GM21717 (cell line): Measurements from ENCODE around the gene FEM1C.
A peak's percentile ranks its signal among the peaks of the same experiment; 100 is the strongest.

Source experiments
- ATAC-seq: cut with Tn5 transposase; IDR thresholded peaks from one replicate; pipeline ENCODE4 v1.9.1; 2021; ENCODE audit warnings: mild to moderate bottlenecking, moderate library complexity; ENCODE audit not compliant: unreplicated experiment

The FEM1C gene

DNA sequence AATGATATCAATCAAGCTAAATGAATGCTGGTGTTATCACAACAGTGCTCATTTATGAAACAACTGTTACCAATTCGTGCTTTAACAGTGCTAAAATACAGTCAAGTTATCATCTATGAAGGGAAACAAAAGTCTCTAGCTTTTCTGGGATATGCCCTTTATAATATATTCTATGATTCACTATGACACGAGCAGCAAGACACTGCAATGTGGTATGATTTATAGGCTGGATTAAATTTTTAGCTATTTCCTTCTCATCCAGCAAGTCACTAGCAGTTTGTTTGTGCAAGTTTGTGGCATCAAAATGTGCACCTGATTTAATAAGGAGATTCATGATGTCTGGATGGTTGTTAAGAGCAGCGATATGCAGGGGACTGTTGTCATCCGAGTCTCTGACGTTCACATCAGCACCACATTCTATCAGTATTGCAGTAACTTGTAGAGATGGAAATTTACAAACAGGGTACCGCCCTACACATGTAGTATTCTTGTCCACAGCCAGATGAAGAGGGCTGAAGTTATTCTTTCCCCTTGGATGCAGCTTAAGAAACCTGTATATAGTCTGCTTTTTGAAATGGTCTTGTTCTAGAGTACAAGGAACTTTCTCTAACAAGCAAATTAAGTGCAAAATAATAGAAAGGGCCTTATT lies 20.3 kb downstream of the FEM1C start:
- ATAC-seq, result no peak

- no peak for ATAC-seq
Observed at GRCh38 chr5:115522832-115523403, 21.7 kb downstream of the FEM1C start.

GRCh38 chr5:115520191-115520590 lies 24.4 kb downstream of the FEM1C start:
- ATAC-seq, result no peak

- no peak for ATAC-seq
Observed at GRCh38 chr5:115516372-115516771, 28.2 kb downstream of the FEM1C start.

DNA sequence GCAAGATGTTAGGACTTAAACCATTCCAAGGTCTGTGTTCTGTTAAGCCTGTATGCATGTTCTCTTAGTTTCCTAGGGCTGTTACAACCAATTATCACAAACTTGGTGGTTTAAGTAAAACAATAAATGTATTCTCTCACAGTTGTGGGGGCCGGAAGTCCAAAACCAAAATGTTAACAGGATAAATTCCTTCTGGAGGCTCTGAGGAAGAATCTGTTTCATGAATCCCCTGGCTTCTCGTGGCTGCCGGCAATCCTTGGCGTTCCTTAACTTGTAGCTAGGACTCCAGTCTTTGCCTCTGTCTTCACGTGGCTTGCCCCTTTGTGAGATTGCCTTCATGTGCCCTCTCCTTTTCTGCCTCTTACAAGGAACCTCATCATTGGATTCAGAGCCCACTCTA lies 30.4 kb downstream of the FEM1C start:
- ATAC-seq, result no peak

GRCh38 chr5:115511632-115512031 lies 32.9 kb downstream of the FEM1C start:
- no peak for ATAC-seq

- ATAC-seq, result no peak
Observed at GRCh38 chr5:115510145-115510645, 34.4 kb downstream of the FEM1C start.

GRCh38 chr5:115509547-115509946 lies 35.0 kb downstream of the FEM1C start:
- ATAC-seq, result no peak

DNA sequence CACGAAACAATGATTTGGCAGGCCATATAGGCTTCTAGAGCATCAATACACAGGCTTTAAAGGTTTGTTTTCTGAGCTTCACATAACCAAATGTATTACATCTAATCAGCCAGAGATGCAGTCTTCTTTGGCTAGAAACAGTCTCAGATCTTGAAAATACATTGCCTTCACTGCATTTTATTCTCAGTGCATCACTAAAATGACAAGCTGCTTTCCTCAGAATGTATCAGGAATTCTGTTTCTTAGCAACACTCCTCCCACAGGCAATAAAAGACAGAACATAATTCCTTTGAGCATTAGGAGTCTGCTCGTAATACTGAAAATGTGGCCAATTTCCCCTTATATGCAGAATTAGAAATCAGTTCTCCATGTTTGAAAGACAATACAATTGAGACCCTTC lies 36.9 kb downstream of the FEM1C start:
- no peak for ATAC-seq

- ATAC-seq, result no peak
Observed at GRCh38 chr5:115503420-115503819, 41.2 kb downstream of the FEM1C start.

DNA sequence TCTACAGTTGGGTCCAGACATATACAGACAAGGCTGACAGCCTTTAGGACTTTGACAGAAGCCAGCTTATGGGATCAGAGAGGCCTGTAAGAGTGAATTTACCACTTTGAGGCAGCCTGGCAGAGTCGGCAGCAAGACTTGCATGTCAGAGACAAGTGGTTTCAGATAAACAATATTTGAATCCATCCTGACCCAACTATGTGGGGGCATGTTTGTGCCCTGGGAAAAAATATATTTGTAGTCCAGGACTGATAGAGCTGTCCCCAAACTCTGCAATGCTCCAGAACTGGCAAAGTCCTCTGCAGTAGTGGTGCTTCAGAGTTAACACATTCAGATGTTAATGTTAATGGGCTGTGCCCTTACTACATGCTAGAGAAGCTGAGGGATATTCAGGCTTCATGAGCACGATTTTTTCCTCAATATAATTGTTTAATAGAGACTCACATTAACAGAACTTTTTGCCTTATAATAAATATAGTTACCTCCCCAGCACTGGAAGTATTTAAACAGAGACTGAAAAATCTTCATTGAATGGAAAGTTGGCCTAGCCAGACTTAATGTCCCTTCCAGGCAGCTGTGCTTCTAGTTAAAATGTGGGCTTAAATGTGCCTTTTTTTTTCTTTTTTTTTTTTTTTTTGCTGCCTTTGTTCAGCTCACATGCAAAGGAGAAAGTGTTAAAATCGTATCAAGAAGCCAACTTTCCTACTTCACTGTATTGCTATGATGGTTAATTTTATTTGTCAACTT lies 42.9 kb downstream of the FEM1C start:
- no peak for ATAC-seq

DNA sequence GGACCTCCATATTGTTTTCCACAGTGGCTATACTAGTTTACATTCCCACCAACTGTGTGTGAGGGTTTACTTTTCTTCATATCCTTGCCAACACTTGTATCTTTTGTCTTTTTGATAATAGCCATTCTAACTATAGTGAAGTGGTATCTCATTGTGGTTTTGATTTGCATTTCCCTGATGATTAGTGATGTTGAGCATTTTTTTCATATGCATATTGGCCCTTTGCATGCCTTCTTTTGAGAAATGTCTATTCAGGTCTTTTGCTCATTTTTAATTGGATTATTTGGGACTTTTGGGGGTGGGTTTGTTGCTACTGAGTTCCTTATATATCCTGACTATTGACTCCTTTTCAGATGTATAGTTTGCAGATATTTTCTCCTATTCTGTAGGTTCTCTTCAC lies 44.4 kb downstream of the FEM1C start:
- no peak for ATAC-seq

DNA sequence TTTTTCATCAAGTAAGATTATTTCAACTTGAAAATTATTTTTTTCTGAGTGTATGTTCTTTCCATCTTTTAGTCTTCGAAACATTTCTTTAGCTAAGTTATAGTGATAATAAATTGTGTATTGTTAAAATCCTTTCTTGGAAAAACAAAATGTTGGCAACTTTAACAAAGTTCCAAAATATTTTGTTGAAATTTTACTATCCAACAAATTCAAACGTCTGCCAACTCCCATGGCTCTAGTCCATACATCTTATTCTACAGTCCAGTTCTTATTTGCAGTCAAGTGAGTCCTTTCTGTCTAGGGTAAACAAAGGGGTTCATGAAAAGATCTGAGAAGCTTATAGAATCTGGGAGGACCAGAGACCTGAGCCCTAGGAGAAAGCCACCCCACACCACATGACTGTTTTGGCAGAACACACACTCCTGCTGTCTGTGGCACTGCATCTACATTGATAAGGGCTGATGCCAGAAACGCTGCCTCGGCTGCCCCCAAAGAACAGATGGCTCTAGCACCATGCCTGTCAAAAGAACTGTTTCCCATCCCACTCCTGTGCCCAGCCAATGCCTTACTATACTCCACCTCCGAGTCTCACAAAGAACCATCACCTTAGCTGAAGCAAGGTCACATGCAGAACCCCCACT lies 47.5 kb downstream of the FEM1C start:
- no peak for ATAC-seq

DNA sequence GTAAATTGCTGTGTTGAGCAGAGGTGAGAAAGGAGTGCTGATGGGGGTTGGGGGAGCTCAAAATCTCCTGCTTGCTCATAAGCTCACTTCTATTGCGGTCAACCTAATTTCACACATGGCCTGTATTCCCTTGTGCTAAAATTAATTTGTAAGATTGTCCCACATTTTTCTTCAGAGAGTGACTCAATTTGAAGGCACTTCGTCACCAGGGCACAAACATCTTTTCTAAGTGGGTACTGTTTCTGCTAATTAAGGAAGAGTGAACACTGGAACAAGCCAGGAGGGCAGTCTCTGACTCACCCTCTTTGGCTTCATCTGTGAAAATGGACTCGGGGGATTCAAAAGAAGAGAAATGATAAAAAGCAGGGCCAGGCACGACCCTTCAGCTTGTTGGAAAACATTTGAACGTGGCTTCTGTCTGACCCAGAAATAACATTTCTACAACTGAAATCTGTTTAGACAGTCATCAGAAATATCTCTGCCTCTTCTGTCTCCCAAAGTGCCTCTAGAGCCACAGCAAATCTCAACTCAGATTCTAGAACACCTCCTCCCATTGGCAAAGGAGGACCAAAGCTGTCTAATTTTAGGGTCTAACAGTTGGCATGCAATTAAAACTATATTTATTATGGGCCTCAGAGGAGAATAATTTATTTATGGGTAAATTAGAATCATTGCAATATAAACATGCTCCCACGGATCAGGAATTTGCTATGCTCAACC lies 49.8 kb downstream of the FEM1C start:
- ATAC-seq, result peak; percentile 74

GRCh38 chr5:115490596-115490995 lies 54.0 kb downstream of the FEM1C start:
- no peak for ATAC-seq

DNA sequence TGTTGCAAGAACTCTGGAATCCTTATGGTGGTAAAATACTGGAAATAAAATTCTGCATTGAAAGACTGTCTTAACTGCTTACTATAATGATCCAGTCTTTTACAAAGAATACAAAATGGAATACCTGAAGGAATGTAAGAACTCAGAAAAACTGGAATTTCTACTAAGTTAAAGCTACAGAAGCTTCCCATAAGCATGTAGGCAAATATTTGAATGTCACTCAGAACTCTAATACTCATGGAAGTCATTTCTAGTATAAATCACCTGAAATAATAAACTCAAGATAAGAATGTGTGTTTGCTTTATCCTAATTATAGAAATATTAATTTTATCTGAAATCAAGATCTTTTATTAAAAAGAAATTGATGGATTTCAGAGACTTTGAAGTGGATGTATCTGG lies 54.8 kb downstream of the FEM1C start:
- no peak for ATAC-seq

GRCh38 chr5:115487756-115488155 lies 56.8 kb downstream of the FEM1C start:
- ATAC-seq, result peak; percentile 61

GRCh38 chr5:115487168-115487567 lies 57.4 kb downstream of the FEM1C start:
- no peak for ATAC-seq

- ATAC-seq, result no peak
Observed at GRCh38 chr5:115486728-115487127, 57.8 kb downstream of the FEM1C start.

- ATAC-seq, result peak; percentile 25
Observed at GRCh38 chr5:115484368-115484767, 60.2 kb downstream of the FEM1C start.

DNA sequence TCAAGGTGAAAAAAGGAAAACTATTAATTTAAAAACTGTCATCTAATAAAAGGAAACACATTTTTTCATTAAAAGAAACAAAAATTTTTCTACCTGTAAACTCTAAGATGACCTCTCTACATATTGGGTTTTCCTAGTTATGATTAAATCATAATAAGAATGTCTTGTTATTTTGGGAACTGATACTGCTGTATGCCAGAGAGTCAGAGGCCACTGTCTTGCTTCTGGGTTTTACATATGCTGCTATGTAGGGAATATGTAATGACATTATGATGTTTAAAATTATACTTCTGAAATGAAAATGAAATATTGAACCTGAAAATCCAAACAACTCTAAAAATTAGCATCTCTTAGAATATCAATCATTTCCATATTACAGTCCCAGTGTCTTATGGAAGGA lies 63.7 kb downstream of the FEM1C start:
- no peak for ATAC-seq
